Heart right ventricle (tissue), 16 donors: ENCODE data around the gene PIF1. TPM values are rescaled to one million over a fixed set of nuclear protein-coding genes. Genes with fewer than 3 reads are reported as not detected.
A peak's percentile ranks its signal among the peaks of the same experiment; 100 is the strongest.
"Not testable (repeated sequence)": the region's sequence is repeated elsewhere in the genome, so short reads cannot be mapped to it uniquely, and the experiment has no call there.

Experiments used
- ATAC-seq, 8 donors: fragments of 200-7000 bp; cut with Tn5 transposase; one replicate each; pipeline ENCODE4 v1.9.1; 2020; ENCODE audit warnings: mild to moderate bottlenecking in 8 of 8, moderate library complexity in 8 of 8, moderate number of reproducible peaks in 1 of 8
- DNase-seq, 2 donors: peaks; one replicate each; pipeline ENCODE4 v3.0.0-alpha.2; 2020
- H3K27ac ChIP-seq, 10 donors: fragments of 200-600 bp; sonication (generic) in 2 of 10; one replicate each; pipeline versions ENCODE4 v1.5.0 to v1.8.0; 2020 to 2022; ENCODE audit warnings: mild to moderate bottlenecking in 3 of 10
- H3K27me3 ChIP-seq, 7 donors: fragments of 200-600 bp; one replicate each; pipeline ENCODE4 v1.8.0; 2021 to 2022; ENCODE audit warnings: mild to moderate bottlenecking in 2 of 7
- H3K36me3 ChIP-seq, 9 donors: fragments of 200-600 bp; sonication (generic) in 1 of 9; one replicate each; pipeline versions ENCODE4 v1.5.0 to v1.8.0; 2020 to 2022; ENCODE audit warnings: mild to moderate bottlenecking in 2 of 9
- H3K4me1 ChIP-seq, 9 donors: fragments of 200-600 bp; sonication (generic) in 1 of 9; one replicate each; pipeline versions ENCODE4 v1.5.0 to v1.8.0; 2020 to 2022; ENCODE audit warnings: mild to moderate bottlenecking in 4 of 9
- H3K4me3 ChIP-seq, 10 donors: fragments of 200-600 bp; sonication (generic) in 2 of 10; one replicate each; pipeline versions ENCODE4 v1.5.0 to v1.8.0; 2020 to 2022; ENCODE audit warnings: mild to moderate bottlenecking in 7 of 10, moderate library complexity in 2 of 10
- H3K9me3 ChIP-seq, 11 donors: fragments of 200-600 bp in 10 of 11; sonication (generic) in 2 of 11; one replicate each; pipeline versions ENCODE4 v1.5.0 to v1.8.0; 2013 to 2022; ENCODE audit warnings: mild to moderate bottlenecking in 2 of 11, control low read depth in 1 of 11, moderate library complexity in 1 of 11
- WGBS, 2 donors: extraction: QIAGEN DNeasy Blood & Tissue Kit; methylation state at CpG; one replicate each; pipeline ENCODE4 v1.1.7; 2013; ENCODE audit warnings: inconsistent platforms in 1 of 2; 5-methylcytosine and 5-hydroxymethylcytosine counted together
- intact Hi-C, 10 donors: fragments of 100-400 bp; cut with DNase I; formaldehyde crosslinking; loops; one replicate each; pipeline versions ENCODE4 v1.11.1 to v1.14.2; 2022
- polyA plus RNA-seq, 2 donors: library from polyadenylated mRNA; stranded (reverse); fragments of 200-250 nt; gene quantifications; one replicate each; pipeline ENCODE4 v1.2.3, GENCODE V29; 2013
- total RNA-seq, 10 donors: library from RNA; stranded (reverse); fragmentation: NEBNext Ultra II Directional in 3 of 10; extraction: Animal tissue kit (Norgen Biotek cat#: 25700) in 3 of 10; gene quantifications; one replicate each; pipeline versions ENCODE4 v1.2.1 to v1.2.4, GENCODE V29; 2021 to 2023
- TF ChIP-seq, protein P1 (sequence below), 9 donors: fragments of 200-600 bp; sonication (generic) in 2 of 9; IDR thresholded peaks; one replicate each; pipeline versions ENCODE4 v1.5.0 to v1.8.0; 2021 to 2022; ENCODE audit warnings: antibody characterized with exemption in 9 of 9, mild to moderate bottlenecking in 5 of 9, moderate library complexity in 1 of 9
- donor health status: Arrhythmogenic right ventricular cardiomyopathy.
- donor health status: ischemic (EF 13 %, LVEDD 7.1; RV severe dilation, severe dysfunction).
- donor health status: healthy with polysubstance abuse.
- donor health status: DM: no; HTN: yes; CAD: no.
- donor health status: DM: no; HTN: no; CAD: no.
- donor health status: ischemic (EF 25% LVEDD 6.9; RV normal size, moderate dysfunction).
- donor health status: ischemic (EF 25% LVEDD 5.7; RV mildly dilated, moderate dysfunction).
- donor health status: healthy.
- donor health status: DM: yes; HTN: yes; CAD: no.
- donor health status: Ischemic cardiomyopathy.
- donor health status: ischemic (EF 35%, LVEDD 5.7; RV mildly dilated, moderate dysfunction).
- donor health status: nonischemic (EF 11% LVEDD 7.7; RV severe dilation, severe dysfunction).
- donor health status: DM: yes; HTN: yes; CAD: no.
- donor health status: PGD.
- donor health status: ischemic (EF 29% LVEDD 5.4; RV normal size, mild dysfunction).
- donor health status: nonischemic (EF 23%, LVEDD 6.1; RV moderate dilation, normal function).

PIF1 gene
- total and polyA plus RNA-seq, 12 donors: 0.22 to 2.9 (median 0.45) TPM

GRCh38 chr15:64833690-64834089 lies 8.2 kb upstream of the PIF1 start:
- H3K4me3 ChIP-seq: no peak overlapping the region
- TF ChIP-seq, protein P1, sequence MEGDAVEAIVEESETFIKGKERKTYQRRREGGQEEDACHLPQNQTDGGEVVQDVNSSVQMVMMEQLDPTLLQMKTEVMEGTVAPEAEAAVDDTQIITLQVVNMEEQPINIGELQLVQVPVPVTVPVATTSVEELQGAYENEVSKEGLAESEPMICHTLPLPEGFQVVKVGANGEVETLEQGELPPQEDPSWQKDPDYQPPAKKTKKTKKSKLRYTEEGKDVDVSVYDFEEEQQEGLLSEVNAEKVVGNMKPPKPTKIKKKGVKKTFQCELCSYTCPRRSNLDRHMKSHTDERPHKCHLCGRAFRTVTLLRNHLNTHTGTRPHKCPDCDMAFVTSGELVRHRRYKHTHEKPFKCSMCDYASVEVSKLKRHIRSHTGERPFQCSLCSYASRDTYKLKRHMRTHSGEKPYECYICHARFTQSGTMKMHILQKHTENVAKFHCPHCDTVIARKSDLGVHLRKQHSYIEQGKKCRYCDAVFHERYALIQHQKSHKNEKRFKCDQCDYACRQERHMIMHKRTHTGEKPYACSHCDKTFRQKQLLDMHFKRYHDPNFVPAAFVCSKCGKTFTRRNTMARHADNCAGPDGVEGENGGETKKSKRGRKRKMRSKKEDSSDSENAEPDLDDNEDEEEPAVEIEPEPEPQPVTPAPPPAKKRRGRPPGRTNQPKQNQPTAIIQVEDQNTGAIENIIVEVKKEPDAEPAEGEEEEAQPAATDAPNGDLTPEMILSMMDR (IDR thresholded peaks at IDR 0.05): no peak
- H3K27me3 ChIP-seq: no peaks in the 10 kb centered on the region
- H3K4me1 ChIP-seq: peaks cover 0 to 32% (median 12%) of the 10 kb centered on the region in 9 donors
- no peak overlapping the region for H3K27ac ChIP-seq
- no peaks in the 10 kb centered on the region for H3K9me3 ChIP-seq
- no peak for ATAC-seq
- intact Hi-C loops: no loop called here
- 97 to 98% methylated on average over 4 of the region's 4 CpGs for WGBS, 2 donors
- H3K36me3 ChIP-seq: no peaks in the 10 kb centered on the region
- no peak for DNase-seq

DNA sequence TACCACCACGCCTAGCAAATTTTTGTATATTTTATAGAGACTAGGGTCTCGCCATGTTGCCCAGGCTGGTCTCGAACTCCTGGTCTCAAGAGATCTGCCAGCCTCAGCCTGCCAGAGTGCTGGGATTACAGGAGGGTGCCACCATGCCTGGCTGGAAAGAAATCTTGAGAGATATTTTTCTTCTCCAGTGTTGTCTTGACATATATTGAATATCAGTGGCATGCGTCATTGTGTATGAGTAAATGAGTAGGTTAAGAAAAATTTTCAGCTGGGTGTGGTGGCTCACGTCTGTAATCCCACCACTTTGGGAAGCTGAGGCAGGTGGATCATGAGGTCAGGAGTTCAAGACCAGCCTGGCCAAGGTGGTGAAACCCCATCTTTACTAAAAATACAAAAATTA lies 3.5 kb upstream of the PIF1 start:
- DNase-seq: no peak
- WGBS, 2 donors: 94 to 97% methylated on average over 5 of the region's 5 CpGs
- ATAC-seq: no peak

GRCh38 chr15:64824929-64825430 lies 467 bp downstream of the PIF1 start:
- Histone ChIP-seq H3K4me1 (peaks cover 10 to 31% (median 19%) of the 10 kb centered on the region in 9 donors), H3K27ac (peak overlapping the region in 2 of 10 donors; percentile 7 to 12), H3K4me3 (peak overlapping the region; percentile 23 to 59 (median 51)), H3K27me3 (peaks cover 0 to 11% (median 0%) of the 10 kb centered on the region in 7 donors), H3K36me3 (peaks cover 0 to 4% (median 0%) of the 10 kb centered on the region in 9 donors), H3K9me3 (no peaks in the 10 kb centered on the region)
- intact Hi-C loops: no loop called here
- ATAC-seq: peak in 4 of 8 donors; percentile 5 to 25 (median 13)
- WGBS, 2 donors: 1 to 3% methylated on average over 17 of the region's 17 CpGs
- no peak for DNase-seq
- TF ChIP-seq, protein P1 (IDR thresholded peaks at IDR 0.05): no peak

More for the DNA sequence above, 3.5 kb upstream of the PIF1 start:
- H3K9me3 ChIP-seq: no peaks in the 10 kb centered on the region
- H3K36me3 ChIP-seq: no peaks in the 10 kb centered on the region
- TF ChIP-seq, protein P1 (IDR thresholded peaks at IDR 0.05): no peak
- intact Hi-C loops: no loop called here
- H3K4me3 ChIP-seq: no peak overlapping the region
- peaks cover 0 to 6% (median 0%) of the 10 kb centered on the region in 7 donors for H3K27me3 ChIP-seq
- peaks cover 6 to 22% (median 19%) of the 10 kb centered on the region in 9 donors for H3K4me1 ChIP-seq
- H3K27ac ChIP-seq: no peak overlapping the region

DNA sequence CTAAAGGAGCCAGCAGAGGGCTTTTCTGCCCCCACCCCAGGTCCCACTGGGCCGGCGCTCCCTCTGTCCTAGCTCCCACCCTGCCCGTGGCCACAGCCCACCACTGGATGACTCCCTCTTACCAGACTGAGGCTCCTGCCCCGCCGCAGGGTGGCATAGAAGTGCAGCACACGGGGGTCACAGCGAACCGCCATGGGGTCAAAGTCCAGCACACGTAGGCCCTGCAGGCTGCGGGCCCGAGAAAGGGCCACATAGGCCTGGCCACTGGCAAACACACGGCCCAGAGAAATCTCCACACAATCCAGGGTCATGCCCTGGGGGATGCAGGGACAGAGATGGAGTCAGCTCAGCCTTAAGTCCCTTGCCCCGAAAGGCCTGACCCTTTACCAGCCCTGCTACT lies 9.0 kb downstream of the PIF1 start:
- 88 to 96% methylated on average over 13 of the region's 13 CpGs for WGBS, 2 donors
- no peak overlapping the region for H3K27ac ChIP-seq
- ATAC-seq (no peak), DNase-seq (no peak)
- TF ChIP-seq, protein P1 (IDR thresholded peaks at IDR 0.05): no peak
- H3K36me3 ChIP-seq: peaks cover 0 to 18% (median 0%) of the 10 kb centered on the region in 9 donors
- H3K4me1 ChIP-seq: peaks cover 0 to 9% (median 0%) of the 10 kb centered on the region in 9 donors
- H3K9me3 ChIP-seq: no peaks in the 10 kb centered on the region
- no peak overlapping the region for H3K4me3 ChIP-seq
- intact Hi-C loops: no loop called here
- H3K27me3 ChIP-seq: no peaks in the 10 kb centered on the region

- intact Hi-C loops: loop anchor here in 7 of 10 donors (5.0 kb wide), 2 partner anchors 83 to 128 kb away; no protein-coding TSS in a partner anchor
- H3K4me3 ChIP-seq, H3K27ac ChIP-seq, DNase-seq, H3K9me3 ChIP-seq, ATAC-seq, H3K27me3 ChIP-seq: not testable (repeated sequence)
- Histone ChIP-seq H3K36me3 (peaks cover 0 to 14% (median 0%) of the 10 kb centered on the region in 9 donors), H3K4me1 (peaks cover 0 to 12% (median 2%) of the 10 kb centered on the region in 9 donors)
- 86 to 93% methylated on average over 4 of the region's 4 CpGs for WGBS, 2 donors
These were observed 10.5 kb downstream of the PIF1 start for GRCh38 chr15:64814965-64815364.

GRCh38 chr15:64814283-64814682 lies 11.2 kb downstream of the PIF1 start:
- not testable (repeated sequence) for H3K27me3 ChIP-seq, H3K27ac ChIP-seq, DNase-seq, ATAC-seq, H3K4me3 ChIP-seq, H3K9me3 ChIP-seq
- Histone ChIP-seq H3K4me1 (peaks cover 0 to 18% (median 2%) of the 10 kb centered on the region in 9 donors), H3K36me3 (peaks cover 0 to 14% (median 0%) of the 10 kb centered on the region in 9 donors)
- intact Hi-C loops: loop anchor here in 7 of 10 donors (5.0 kb wide), 2 partner anchors 82 to 127 kb away; no protein-coding TSS in a partner anchor
- 96 to 98% methylated on average over 8 of the region's 8 CpGs for WGBS, 2 donors
